Gastrocnemius medialis (tissue), 4 donors: Measurements from ENCODE around the gene RPS2.

Source experiments
- POLR2A ChIP-seq, 2 donors: fragments of 450-650 bp; IDR thresholded peaks; one replicate each; pipeline ENCODE4 v1.6.1; 2017; ENCODE audit warnings: antibody characterized with exemption in 2 of 2, mild to moderate bottlenecking in 2 of 2, moderate library complexity in 2 of 2
- TF ChIP-seq, protein P1 (sequence below), 5 experiments: fragments of 450-650 bp in 3 of 5; fragments of 200-600 bp in 2 of 5; sonication (generic) in 2 of 5; IDR thresholded peaks in 4 of 5; conservative IDR thresholded peaks in 1 of 5; 1 replicate in 4 of 5; 2 replicates in 1 of 5; pipeline ENCODE4 v1.5.1; 2016 to 2019; ENCODE audit warnings: antibody characterized with exemption in 5 of 5, mild to moderate bottlenecking in 3 of 5, moderate library complexity in 3 of 5

DNA sequence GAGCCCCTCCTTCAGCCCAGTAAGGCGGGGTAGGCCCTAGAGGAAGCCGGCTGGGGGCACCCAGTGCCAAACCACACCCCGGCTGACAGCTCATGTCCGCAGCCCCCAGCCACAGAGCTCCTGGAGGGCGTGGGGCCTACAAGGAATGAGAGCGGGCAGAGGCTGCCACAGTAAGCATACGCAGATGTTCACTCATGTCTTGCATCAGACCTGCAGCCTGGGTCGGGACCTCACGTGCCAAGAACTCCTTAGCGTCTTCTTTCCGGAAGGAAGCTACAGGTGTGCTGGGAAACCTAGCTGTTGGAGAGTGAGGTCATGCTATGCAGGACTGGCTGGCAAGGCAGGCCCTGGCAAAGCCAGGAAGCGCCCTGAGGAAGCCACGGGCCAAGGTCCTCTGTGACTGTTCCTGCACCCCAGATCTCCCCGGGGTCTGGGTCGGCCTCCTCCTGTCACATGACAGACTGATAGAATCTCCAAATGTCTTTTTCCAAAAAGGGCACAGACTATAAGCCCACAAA lies 43.4 kb upstream of the RPS2 start:
- no peak for TF ChIP-seq POLR2A (IDR thresholded peaks at IDR 0.05)
- TF ChIP-seq, protein P1, sequence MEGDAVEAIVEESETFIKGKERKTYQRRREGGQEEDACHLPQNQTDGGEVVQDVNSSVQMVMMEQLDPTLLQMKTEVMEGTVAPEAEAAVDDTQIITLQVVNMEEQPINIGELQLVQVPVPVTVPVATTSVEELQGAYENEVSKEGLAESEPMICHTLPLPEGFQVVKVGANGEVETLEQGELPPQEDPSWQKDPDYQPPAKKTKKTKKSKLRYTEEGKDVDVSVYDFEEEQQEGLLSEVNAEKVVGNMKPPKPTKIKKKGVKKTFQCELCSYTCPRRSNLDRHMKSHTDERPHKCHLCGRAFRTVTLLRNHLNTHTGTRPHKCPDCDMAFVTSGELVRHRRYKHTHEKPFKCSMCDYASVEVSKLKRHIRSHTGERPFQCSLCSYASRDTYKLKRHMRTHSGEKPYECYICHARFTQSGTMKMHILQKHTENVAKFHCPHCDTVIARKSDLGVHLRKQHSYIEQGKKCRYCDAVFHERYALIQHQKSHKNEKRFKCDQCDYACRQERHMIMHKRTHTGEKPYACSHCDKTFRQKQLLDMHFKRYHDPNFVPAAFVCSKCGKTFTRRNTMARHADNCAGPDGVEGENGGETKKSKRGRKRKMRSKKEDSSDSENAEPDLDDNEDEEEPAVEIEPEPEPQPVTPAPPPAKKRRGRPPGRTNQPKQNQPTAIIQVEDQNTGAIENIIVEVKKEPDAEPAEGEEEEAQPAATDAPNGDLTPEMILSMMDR (IDR thresholded peaks at IDR 0.05 in 4 of 5, conservative IDR thresholded peaks at IDR 0.05 in 1 of 5), result no peak
